AG04449 (cell line): ENCODE measurements around the gene HNF4A.

Experiments
- CTCF ChIA-PET: fragments of 350-600 bp; formaldehyde crosslinking; extraction: SDS; loops from one replicate; lab custom pipeline; 2021; ENCODE audit warnings: antibody characterized with exemption; lab: Yijun Ruan, JAX
- POLR2A ChIA-PET: fragments of 400-600, 350-600 bp; formaldehyde crosslinking; extraction: SDS; loops from one replicate; lab custom pipeline; 2020; ENCODE audit warnings: antibody characterized with exemption, inconsistent platforms; lab: Yijun Ruan, JAX
- DNase-seq: peaks from one replicate; pipeline ENCODE4 v3.0.0-alpha.2; 2010; ENCODE audit warnings: low read depth, low spot score
- H3K4me3 ChIP-seq: 2 replicates; pipeline ENCODE4 v1.5.1; 2011; ENCODE audit warnings: low read depth, mild to moderate bottlenecking, control low read depth, low read length
- TF ChIP-seq, protein P1 (sequence below): IDR thresholded peaks from one replicate; pipeline ENCODE4 v1.5.1; 2011; ENCODE audit warnings: mild to moderate bottlenecking, moderate library complexity, low read length, control low read depth, inconsistent platforms; ENCODE audit not compliant: insufficient read depth; ENCODE audit errors: missing control alignments

The HNF4A gene

GRCh38 chr20:44361021-44361420 is 5.5 kb downstream of the HNF4A start:
- TF ChIP-seq, protein P1, sequence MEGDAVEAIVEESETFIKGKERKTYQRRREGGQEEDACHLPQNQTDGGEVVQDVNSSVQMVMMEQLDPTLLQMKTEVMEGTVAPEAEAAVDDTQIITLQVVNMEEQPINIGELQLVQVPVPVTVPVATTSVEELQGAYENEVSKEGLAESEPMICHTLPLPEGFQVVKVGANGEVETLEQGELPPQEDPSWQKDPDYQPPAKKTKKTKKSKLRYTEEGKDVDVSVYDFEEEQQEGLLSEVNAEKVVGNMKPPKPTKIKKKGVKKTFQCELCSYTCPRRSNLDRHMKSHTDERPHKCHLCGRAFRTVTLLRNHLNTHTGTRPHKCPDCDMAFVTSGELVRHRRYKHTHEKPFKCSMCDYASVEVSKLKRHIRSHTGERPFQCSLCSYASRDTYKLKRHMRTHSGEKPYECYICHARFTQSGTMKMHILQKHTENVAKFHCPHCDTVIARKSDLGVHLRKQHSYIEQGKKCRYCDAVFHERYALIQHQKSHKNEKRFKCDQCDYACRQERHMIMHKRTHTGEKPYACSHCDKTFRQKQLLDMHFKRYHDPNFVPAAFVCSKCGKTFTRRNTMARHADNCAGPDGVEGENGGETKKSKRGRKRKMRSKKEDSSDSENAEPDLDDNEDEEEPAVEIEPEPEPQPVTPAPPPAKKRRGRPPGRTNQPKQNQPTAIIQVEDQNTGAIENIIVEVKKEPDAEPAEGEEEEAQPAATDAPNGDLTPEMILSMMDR = no peak
- POLR2A ChIA-PET = no interaction called here
- CTCF ChIA-PET = interaction anchor here (1.1 to 1.7 kb wide), 2 partner anchors 50 to 144 kb away, joined by 3 to 12 read pairs; partner anchors contain the start of gene FITM2
- no peak for DNase-seq
- no peak overlapping the region for H3K4me3 ChIP-seq

DNA sequence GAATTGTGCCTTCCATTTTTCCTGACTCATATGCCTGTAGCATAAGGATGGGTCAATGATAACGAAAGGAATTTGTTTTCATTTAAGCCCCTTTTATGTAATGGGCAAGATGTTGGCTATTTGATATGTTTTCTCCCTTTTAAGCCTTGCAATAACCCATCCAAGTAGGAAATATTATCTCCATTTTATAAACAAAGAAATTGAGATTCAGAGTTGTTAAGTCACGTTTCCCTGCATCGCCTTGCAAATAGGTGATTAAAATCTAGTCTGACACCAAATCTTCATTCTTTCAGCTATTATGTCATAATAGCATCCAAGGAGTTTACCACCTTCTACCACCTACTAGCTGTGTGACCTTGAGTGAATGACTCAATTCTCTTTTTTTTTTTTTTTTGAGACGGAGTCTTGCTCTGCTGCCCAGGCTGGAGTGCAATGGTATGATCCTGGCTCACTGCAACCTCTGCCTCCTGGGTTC is 7.0 kb downstream of the HNF4A start:
- no peak overlapping the region for H3K4me3 ChIP-seq
- ChIA-PET CTCF (interaction anchor here (0.7 kb wide), 1 partner anchor 109 kb away, joined by 3 read pairs; no protein-coding TSS in a partner anchor), POLR2A (no interaction called here)
- no peak for DNase-seq
- TF ChIP-seq, protein P1 = no peak

GRCh38 chr20:44364068-44364467 is 8.6 kb downstream of the HNF4A start:
- POLR2A ChIA-PET = no interaction called here
- DNase-seq = no peak
- TF ChIP-seq, protein P1 = no peak
- CTCF ChIA-PET = no interaction called here
- no peak overlapping the region for H3K4me3 ChIP-seq

DNA sequence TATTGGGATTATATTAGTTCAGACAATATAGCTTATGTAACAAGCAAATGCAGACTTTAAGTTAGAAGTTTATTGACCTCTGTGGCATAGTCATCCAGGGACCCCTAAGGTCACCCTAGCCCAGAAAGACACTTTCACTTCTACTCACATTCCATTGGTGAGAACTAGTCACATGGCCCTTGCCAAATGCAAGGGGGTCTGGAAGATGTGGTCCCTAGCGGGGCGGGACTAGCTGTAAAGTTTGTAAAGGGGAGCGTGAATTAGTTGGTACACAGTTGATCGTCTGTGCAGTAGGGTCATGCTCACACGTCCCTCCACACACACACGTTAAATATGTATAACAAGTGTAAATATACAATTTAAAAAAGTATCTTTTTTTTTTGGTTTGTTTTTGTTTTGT is 9.3 kb downstream of the HNF4A start:
- ChIA-PET POLR2A (no interaction called here), CTCF (interaction anchor here (1.4 kb wide), 1 partner anchor 20 kb away, joined by 8 read pairs; no protein-coding TSS in a partner anchor)
- H3K4me3 ChIP-seq = no peak overlapping the region
- no peak for DNase-seq
- TF ChIP-seq, protein P1 = no peak

DNA sequence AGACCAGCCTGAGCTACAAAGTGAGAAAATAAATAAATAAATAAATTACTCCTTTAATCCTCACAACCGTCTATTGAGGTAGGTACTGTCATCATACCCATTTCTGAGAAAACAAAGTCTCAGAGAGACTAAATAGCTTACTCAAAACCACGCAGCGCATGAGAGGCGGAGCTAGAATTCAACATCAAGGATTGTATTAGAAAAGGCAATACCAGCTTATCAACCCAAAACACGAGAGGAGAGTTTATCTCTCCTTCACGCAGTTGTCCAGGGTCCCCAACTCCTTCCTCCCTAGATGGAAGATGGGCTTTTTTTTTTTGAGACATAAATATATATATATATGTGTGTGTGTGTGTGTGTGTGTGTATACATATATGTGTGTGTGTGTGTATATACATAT is 12.2 kb downstream of the HNF4A start:
- no peak overlapping the region for H3K4me3 ChIP-seq
- POLR2A ChIA-PET = no interaction called here
- DNase-seq = no peak
- TF ChIP-seq, protein P1 = no peak
- CTCF ChIA-PET = interaction anchor here (0.8 to 2.6 kb wide), 5 partner anchors 13 to 150 kb away, joined by 3 to 18 read pairs (median 3); partner anchors contain the start of gene FITM2

- POLR2A ChIA-PET = no interaction called here
- DNase-seq = no peak
- CTCF ChIA-PET = interaction anchor here (1.4 to 1.5 kb wide), 2 partner anchors 12 to 13 kb away, joined by 4 to 5 read pairs; no protein-coding TSS in a partner anchor
- H3K4me3 ChIP-seq = no peak overlapping the region
- TF ChIP-seq, protein P1 = no peak
Observed at GRCh38 chr20:44370639-44371218, 15.2 kb downstream of the HNF4A start.
